ENCODE data around the gene NATD1.
A peak's percentile ranks its signal among the peaks of the same experiment; 100 is the strongest.
"Not testable (repeated sequence)": the region's sequence is repeated elsewhere in the genome, so short reads cannot be mapped to it uniquely, and the experiment has no call there.

The NATD1 gene

DNA sequence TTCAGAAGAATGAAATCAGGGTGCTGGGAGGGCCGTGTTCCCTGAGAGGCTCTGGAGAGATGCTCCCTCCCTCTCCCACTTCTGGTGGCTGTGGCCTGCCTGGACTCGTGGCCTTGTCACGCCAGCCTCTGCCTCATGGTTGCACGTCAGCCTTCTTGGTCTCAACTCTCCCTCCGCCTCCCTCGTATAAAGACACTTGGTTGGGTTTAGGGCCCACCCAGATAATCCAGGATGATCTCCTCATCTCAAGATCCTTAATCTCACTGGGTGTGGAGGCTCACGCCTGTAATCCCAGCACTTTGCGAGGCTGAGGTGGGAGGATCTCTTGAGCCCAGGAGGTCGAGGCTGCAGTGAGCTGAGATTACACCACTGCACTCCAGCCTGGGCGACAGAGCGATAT lies 25.9 kb downstream of the NATD1 start:
- H3K4ac ChIP-seq (ENCODE audit: low read depth, low read length); H3K18ac ChIP-seq (ENCODE audit: low read length); H2AK5ac ChIP-seq (ENCODE audit: low read length); H3K9ac ChIP-seq (ENCODE audit: low read length); H4K8ac ChIP-seq (ENCODE audit: low read depth, low read length); H2BK5ac ChIP-seq (ENCODE audit: low read length); H3K27me3 ChIP-seq (ENCODE audit: insufficient read depth, low read length, poor library complexity); H2BK120ac ChIP-seq (ENCODE audit: low read depth, low read length); H3K36me3 ChIP-seq (ENCODE audit: control insufficient read depth, insufficient read depth, low read length); H3K4me2 ChIP-seq (ENCODE audit: low read length); H3K4me1 ChIP-seq (ENCODE audit: control insufficient read depth, low read depth, low read length); H2BK15ac ChIP-seq (replicated peaks; ENCODE audit: low read depth); H3K79me2 ChIP-seq (ENCODE audit: control insufficient read depth, insufficient read depth, low read length); H3K4me3 ChIP-seq (ENCODE audit: low read length); H3K56ac ChIP-seq (ENCODE audit: low read length); H3K23ac ChIP-seq (ENCODE audit: low read length); H3K79me1 ChIP-seq (ENCODE audit: low read length); H3K27ac ChIP-seq (ENCODE audit: low read depth, low read length); DNase-seq; H4K5ac ChIP-seq (ENCODE audit: low read length): not testable (repeated sequence)
- no CpG with 5 or more reads among the region's 11 CpGs for WGBS (ENCODE audit: extremely low coverage, insufficient coverage, low lambda C conversion rate)

GRCh38 chr17:21223086-21223485 lies 30.1 kb downstream of the NATD1 start:
- Histone ChIP-seq H3K79me1 (ENCODE audit: low read length) (no peaks in the 10 kb centered on the region), H3K36me3 (ENCODE audit: control insufficient read depth, insufficient read depth, low read length) (no peaks in the 10 kb centered on the region), H3K4ac (ENCODE audit: low read depth, low read length) (no peak overlapping the region), H3K23ac (ENCODE audit: low read length) (no peak overlapping the region), H2AK5ac (ENCODE audit: low read length) (no peak overlapping the region), H3K56ac (ENCODE audit: low read length) (no peak overlapping the region), H2BK120ac (ENCODE audit: low read depth, low read length) (no peak overlapping the region), H2BK15ac (replicated peaks; ENCODE audit: low read depth) (no peak overlapping the region), H2BK5ac (ENCODE audit: low read length) (no peak overlapping the region), H3K9ac (ENCODE audit: low read length) (no peak overlapping the region), H3K4me3 (ENCODE audit: low read length) (no peak overlapping the region), H3K4me2 (ENCODE audit: low read length) (no peak overlapping the region), H3K27ac (ENCODE audit: low read depth, low read length) (no peak overlapping the region), H3K79me2 (ENCODE audit: control insufficient read depth, insufficient read depth, low read length) (no peaks in the 10 kb centered on the region), H4K8ac (ENCODE audit: low read depth, low read length) (no peak overlapping the region), H4K5ac (ENCODE audit: low read length) (no peak overlapping the region), H3K4me1 (ENCODE audit: control insufficient read depth, low read depth, low read length) (no peaks in the 10 kb centered on the region), H3K27me3 (ENCODE audit: insufficient read depth, low read length, poor library complexity) (no peaks in the 10 kb centered on the region), H3K18ac (ENCODE audit: low read length) (no peak overlapping the region)
- no peak for DNase-seq
- WGBS (ENCODE audit: extremely low coverage, insufficient coverage, low lambda C conversion rate) = no CpG with 5 or more reads among the region's 6 CpGs

GRCh38 chr17:21218831-21219380 lies 34.3 kb downstream of the NATD1 start:
- Histone ChIP-seq H2BK15ac (replicated peaks; ENCODE audit: low read depth) (no peak overlapping the region), H3K27me3 (ENCODE audit: insufficient read depth, low read length, poor library complexity) (no peaks in the 10 kb centered on the region), H3K4me3 (ENCODE audit: low read length) (no peak overlapping the region), H3K4me1 (ENCODE audit: control insufficient read depth, low read depth, low read length) (peaks cover 5% of the 10 kb centered on the region), H3K9ac (ENCODE audit: low read length) (no peak overlapping the region), H2BK5ac (ENCODE audit: low read length) (no peak overlapping the region), H3K36me3 (ENCODE audit: control insufficient read depth, insufficient read depth, low read length) (no peaks in the 10 kb centered on the region), H3K27ac (ENCODE audit: low read depth, low read length) (no peak overlapping the region), H3K56ac (ENCODE audit: low read length) (no peak overlapping the region), H4K8ac (ENCODE audit: low read depth, low read length) (no peak overlapping the region), H3K4me2 (ENCODE audit: low read length) (no peak overlapping the region), H3K79me2 (ENCODE audit: control insufficient read depth, insufficient read depth, low read length) (no peaks in the 10 kb centered on the region), H4K5ac (ENCODE audit: low read length) (no peak overlapping the region), H3K18ac (ENCODE audit: low read length) (no peak overlapping the region), H2BK120ac (ENCODE audit: low read depth, low read length) (no peak overlapping the region), H3K4ac (ENCODE audit: low read depth, low read length) (no peak overlapping the region), H3K23ac (ENCODE audit: low read length) (no peak overlapping the region), H2AK5ac (ENCODE audit: low read length) (no peak overlapping the region), H3K79me1 (ENCODE audit: low read length) (no peaks in the 10 kb centered on the region)
- no CpG with 5 or more reads among the region's 3 CpGs for WGBS (ENCODE audit: extremely low coverage, insufficient coverage, low lambda C conversion rate)
- no peak for DNase-seq

- H2AK5ac ChIP-seq (ENCODE audit: low read length) = no peak overlapping the region
- no peak overlapping the region for H3K4ac ChIP-seq (ENCODE audit: low read depth, low read length)
- H3K36me3 ChIP-seq (ENCODE audit: control insufficient read depth, insufficient read depth, low read length) = no peaks in the 10 kb centered on the region
- H4K8ac ChIP-seq (ENCODE audit: low read depth, low read length) = no peak overlapping the region
- no peak overlapping the region for H3K18ac ChIP-seq (ENCODE audit: low read length)
- H3K79me1 ChIP-seq (ENCODE audit: low read length) = no peaks in the 10 kb centered on the region
- no peak overlapping the region for H4K5ac ChIP-seq (ENCODE audit: low read length)
- H2BK120ac ChIP-seq (ENCODE audit: low read depth, low read length) = no peak overlapping the region
- H3K79me2 ChIP-seq (ENCODE audit: control insufficient read depth, insufficient read depth, low read length) = peaks cover 8% of the 10 kb centered on the region
- H3K9ac ChIP-seq (ENCODE audit: low read length) = no peak overlapping the region
- H3K56ac ChIP-seq (ENCODE audit: low read length) = no peak overlapping the region
- no peak overlapping the region for H3K23ac ChIP-seq (ENCODE audit: low read length)
- peak; percentile 78 for DNase-seq
- H2BK15ac ChIP-seq (replicated peaks; ENCODE audit: low read depth) = no peak overlapping the region
- peaks cover 5% of the 10 kb centered on the region for H3K4me1 ChIP-seq (ENCODE audit: control insufficient read depth, low read depth, low read length)
- no peak overlapping the region for H3K27ac ChIP-seq (ENCODE audit: low read depth, low read length)
- no CpG with 5 or more reads among the region's 3 CpGs for WGBS (ENCODE audit: extremely low coverage, insufficient coverage, low lambda C conversion rate)
- H3K27me3 ChIP-seq (ENCODE audit: insufficient read depth, low read length, poor library complexity) = no peaks in the 10 kb centered on the region
- H3K4me3 ChIP-seq (ENCODE audit: low read length) = no peak overlapping the region
- H2BK5ac ChIP-seq (ENCODE audit: low read length) = no peak overlapping the region
- no peak overlapping the region for H3K4me2 ChIP-seq (ENCODE audit: low read length)
These were observed 35.1 kb downstream of the NATD1 start for GRCh38 chr17:21218101-21218500.

DNA sequence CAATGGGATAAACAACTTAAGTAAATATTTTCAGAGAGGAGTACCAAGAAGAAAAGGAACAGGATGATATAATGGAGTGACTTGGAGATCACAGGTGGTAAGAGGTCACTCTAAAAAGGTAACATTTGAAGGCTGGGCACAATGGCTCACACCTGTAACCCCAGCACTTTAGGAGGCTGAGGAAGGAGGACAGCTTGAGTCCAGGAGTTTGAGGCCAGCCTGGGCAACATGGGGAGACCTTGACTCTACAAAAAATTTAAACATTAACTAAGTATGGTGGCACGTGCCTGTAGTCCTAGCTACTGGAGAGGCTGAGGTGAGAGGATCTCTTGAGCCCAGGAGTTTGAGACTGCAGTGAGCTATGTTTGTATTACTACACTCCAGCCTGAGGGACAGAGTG lies 35.9 kb downstream of the NATD1 start:
- no peak overlapping the region for H3K4me3 ChIP-seq (ENCODE audit: low read length)
- H3K56ac ChIP-seq (ENCODE audit: low read length) = no peak overlapping the region
- no peak overlapping the region for H3K27ac ChIP-seq (ENCODE audit: low read depth, low read length)
- H3K27me3 ChIP-seq (ENCODE audit: insufficient read depth, low read length, poor library complexity) = no peaks in the 10 kb centered on the region
- no peak overlapping the region for H3K18ac ChIP-seq (ENCODE audit: low read length)
- H3K4ac ChIP-seq (ENCODE audit: low read depth, low read length) = no peak overlapping the region
- H3K4me1 ChIP-seq (ENCODE audit: control insufficient read depth, low read depth, low read length) = peaks cover 5% of the 10 kb centered on the region
- no peaks in the 10 kb centered on the region for H3K79me1 ChIP-seq (ENCODE audit: low read length)
- no peak overlapping the region for H2BK5ac ChIP-seq (ENCODE audit: low read length)
- H3K9ac ChIP-seq (ENCODE audit: low read length) = no peak overlapping the region
- H3K4me2 ChIP-seq (ENCODE audit: low read length) = no peak overlapping the region
- no peak overlapping the region for H3K23ac ChIP-seq (ENCODE audit: low read length)
- no peak overlapping the region for H4K5ac ChIP-seq (ENCODE audit: low read length)
- H3K79me2 ChIP-seq (ENCODE audit: control insufficient read depth, insufficient read depth, low read length) = peaks cover 16% of the 10 kb centered on the region
- H2BK120ac ChIP-seq (ENCODE audit: low read depth, low read length) = no peak overlapping the region
- H4K8ac ChIP-seq (ENCODE audit: low read depth, low read length) = no peak overlapping the region
- no CpG with 5 or more reads among the region's 1 CpG for WGBS (ENCODE audit: extremely low coverage, insufficient coverage, low lambda C conversion rate)
- no peak for DNase-seq
- H2AK5ac ChIP-seq (ENCODE audit: low read length) = no peak overlapping the region
- no peak overlapping the region for H2BK15ac ChIP-seq (replicated peaks; ENCODE audit: low read depth)
- H3K36me3 ChIP-seq (ENCODE audit: control insufficient read depth, insufficient read depth, low read length) = no peaks in the 10 kb centered on the region

GRCh38 chr17:21215935-21216334 lies 37.3 kb downstream of the NATD1 start:
- Histone ChIP-seq H3K4me3 (ENCODE audit: low read length) (no peak overlapping the region), H3K27me3 (ENCODE audit: insufficient read depth, low read length, poor library complexity) (no peaks in the 10 kb centered on the region), H3K27ac (ENCODE audit: low read depth, low read length) (no peak overlapping the region), H2BK5ac (ENCODE audit: low read length) (no peak overlapping the region), H4K5ac (ENCODE audit: low read length) (no peak overlapping the region), H2BK120ac (ENCODE audit: low read depth, low read length) (no peak overlapping the region), H3K18ac (ENCODE audit: low read length) (no peak overlapping the region), H3K79me2 (ENCODE audit: control insufficient read depth, insufficient read depth, low read length) (peaks cover 30% of the 10 kb centered on the region), H2BK15ac (replicated peaks; ENCODE audit: low read depth) (no peak overlapping the region), H3K56ac (ENCODE audit: low read length) (no peak overlapping the region), H3K4ac (ENCODE audit: low read depth, low read length) (no peak overlapping the region), H3K23ac (ENCODE audit: low read length) (no peak overlapping the region), H3K36me3 (ENCODE audit: control insufficient read depth, insufficient read depth, low read length) (no peaks in the 10 kb centered on the region), H2AK5ac (ENCODE audit: low read length) (no peak overlapping the region), H4K8ac (ENCODE audit: low read depth, low read length) (no peak overlapping the region), H3K4me1 (ENCODE audit: control insufficient read depth, low read depth, low read length) (peaks cover 7% of the 10 kb centered on the region), H3K79me1 (ENCODE audit: low read length) (peaks cover 4% of the 10 kb centered on the region), H3K9ac (ENCODE audit: low read length) (no peak overlapping the region), H3K4me2 (ENCODE audit: low read length) (no peak overlapping the region)
- DNase-seq = peak; percentile 37
- WGBS (ENCODE audit: extremely low coverage, insufficient coverage, low lambda C conversion rate) = no CpG with 5 or more reads among the region's 6 CpGs

All from mesendoderm (in vitro differentiated cells).